GM12864 (cell line): ENCODE measurements around the gene ENOX2.

Experiments
- DNase-seq: peaks from one replicate; pipeline ENCODE4 v3.0.0-alpha.2; 2011; ENCODE audit warnings: low read depth
- H3K4me3 ChIP-seq: 2 replicates; pipeline ENCODE4 v1.5.1; 2011; ENCODE audit warnings: mild to moderate bottlenecking, low read depth, low read length, control low read depth
- TF ChIP-seq, protein P1 (sequence below): IDR thresholded peaks from 2 replicates; pipeline ENCODE4 v1.5.1; 2011; ENCODE audit warnings: low read depth, mild to moderate bottlenecking, moderate library complexity, low read length, control low read depth, inconsistent platforms; ENCODE audit errors: missing control alignments

The ENOX2 gene

GRCh38 chrX:130705591-130705990 lies 197.4 kb downstream of the ENOX2 start:
- TF ChIP-seq, protein P1, sequence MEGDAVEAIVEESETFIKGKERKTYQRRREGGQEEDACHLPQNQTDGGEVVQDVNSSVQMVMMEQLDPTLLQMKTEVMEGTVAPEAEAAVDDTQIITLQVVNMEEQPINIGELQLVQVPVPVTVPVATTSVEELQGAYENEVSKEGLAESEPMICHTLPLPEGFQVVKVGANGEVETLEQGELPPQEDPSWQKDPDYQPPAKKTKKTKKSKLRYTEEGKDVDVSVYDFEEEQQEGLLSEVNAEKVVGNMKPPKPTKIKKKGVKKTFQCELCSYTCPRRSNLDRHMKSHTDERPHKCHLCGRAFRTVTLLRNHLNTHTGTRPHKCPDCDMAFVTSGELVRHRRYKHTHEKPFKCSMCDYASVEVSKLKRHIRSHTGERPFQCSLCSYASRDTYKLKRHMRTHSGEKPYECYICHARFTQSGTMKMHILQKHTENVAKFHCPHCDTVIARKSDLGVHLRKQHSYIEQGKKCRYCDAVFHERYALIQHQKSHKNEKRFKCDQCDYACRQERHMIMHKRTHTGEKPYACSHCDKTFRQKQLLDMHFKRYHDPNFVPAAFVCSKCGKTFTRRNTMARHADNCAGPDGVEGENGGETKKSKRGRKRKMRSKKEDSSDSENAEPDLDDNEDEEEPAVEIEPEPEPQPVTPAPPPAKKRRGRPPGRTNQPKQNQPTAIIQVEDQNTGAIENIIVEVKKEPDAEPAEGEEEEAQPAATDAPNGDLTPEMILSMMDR: no peak
- H3K4me3 ChIP-seq: no peak overlapping the region
- DNase-seq: no peak

DNA sequence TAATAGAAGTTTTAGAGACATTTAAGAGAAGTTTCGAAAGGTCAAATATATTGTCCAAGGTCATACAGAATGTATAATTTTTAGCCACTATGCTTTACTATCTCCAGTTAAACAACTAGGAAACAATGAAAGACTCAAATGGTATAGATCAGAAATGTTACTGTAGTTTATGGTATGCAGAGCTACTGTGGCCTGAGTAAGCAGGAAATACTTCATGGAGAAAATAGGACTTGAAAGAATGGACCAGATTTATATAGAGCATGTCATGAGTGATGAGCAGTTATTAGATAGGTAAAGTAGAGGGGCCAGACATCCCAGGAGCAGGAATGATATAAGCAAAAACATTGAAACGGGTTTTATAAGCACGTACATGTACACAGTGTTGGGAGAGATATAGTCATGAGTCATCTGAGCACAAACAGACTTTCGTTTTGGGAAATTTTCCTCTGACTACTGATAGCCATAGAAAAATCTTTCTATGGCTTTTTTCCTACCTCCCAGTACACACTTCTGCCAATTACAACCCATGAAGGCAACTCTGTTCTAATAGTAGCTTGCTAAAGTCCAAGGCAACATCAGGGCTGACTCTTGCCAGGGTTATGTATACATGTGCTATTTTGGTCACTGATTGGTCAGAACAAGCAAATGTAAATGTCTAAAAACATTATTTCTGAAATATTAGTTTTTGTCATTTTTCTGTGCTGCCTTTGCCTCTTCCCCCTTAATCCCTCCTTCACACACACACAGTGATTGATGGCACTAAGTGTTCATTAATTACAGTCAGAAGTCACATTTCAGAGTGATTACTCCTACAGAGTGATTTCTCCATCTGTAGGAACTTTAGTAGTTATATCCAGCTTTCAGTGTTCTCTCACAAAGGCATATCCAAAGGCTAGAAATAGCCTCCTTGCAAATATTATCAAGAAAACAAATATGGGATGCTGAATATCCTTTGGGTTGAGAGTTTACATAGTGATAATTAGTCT lies 198.7 kb downstream of the ENOX2 start:
- no peak for DNase-seq
- H3K4me3 ChIP-seq: no peak overlapping the region
- TF ChIP-seq, protein P1: no peak

DNA sequence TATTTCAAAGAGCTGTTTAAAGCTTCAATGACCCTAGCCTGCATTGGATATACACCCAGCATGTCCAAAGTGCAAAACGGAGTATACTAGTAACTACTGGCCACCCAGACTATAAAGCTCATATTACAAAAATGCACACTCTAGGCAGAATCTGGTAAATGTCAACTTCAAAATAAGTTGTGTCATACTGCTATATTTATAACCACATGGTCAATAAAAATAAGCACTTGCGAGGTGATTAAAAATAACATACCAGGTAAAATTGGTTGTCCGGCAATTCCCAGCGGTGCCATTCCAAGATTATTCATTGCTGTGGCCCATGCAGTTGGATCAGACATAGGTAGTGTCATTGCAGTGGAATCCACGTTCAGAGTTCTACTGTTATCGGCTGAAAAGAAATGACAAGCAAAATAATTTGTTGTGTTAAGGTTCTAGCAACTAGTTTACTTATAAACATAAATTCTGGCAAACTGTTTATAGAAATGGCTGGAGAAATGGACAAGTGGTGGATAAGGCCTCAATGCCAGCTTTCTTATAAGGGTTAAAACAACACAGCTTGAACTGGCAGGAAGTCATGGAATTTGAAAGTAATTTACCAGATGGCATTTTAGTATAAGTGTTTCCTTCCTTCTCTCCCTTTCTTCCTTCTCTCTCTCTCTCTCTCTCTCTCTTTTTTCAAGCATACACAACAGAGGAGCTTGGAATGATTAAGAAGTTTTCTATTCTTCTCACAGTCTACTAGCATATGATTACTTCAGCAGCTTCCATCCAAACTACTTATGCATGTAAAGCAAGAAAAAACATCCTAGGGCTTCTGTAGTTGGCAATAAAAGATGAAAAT lies 199.9 kb downstream of the ENOX2 start:
- no peak overlapping the region for H3K4me3 ChIP-seq
- no peak for DNase-seq
- TF ChIP-seq, protein P1: no peak

DNA sequence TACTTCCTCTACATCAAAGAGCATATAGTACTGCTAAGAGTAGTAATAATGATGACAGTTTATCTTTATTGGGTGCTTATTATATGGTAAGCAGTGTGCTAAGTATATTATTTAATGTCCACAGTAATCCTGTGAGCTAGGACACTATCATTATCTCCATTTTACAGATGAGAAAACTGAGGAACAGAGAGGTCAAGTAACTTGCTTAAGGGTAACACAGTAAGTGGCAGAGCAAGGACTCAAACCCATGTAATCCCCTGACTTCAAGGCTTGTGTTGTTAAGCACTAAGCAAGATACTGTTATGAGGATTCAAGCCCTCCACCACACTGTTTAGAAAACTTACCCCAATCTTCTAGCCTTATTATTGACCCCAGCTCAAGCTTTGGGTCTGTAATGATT lies 202.4 kb downstream of the ENOX2 start:
- TF ChIP-seq, protein P1: no peak
- H3K4me3 ChIP-seq: no peak overlapping the region
- no peak for DNase-seq

- H3K4me3 ChIP-seq: no peak overlapping the region
- TF ChIP-seq, protein P1: no peak
- DNase-seq: no peak
Measured at GRCh38 chrX:130699618-130700017, 203.4 kb downstream of the ENOX2 start.

DNA sequence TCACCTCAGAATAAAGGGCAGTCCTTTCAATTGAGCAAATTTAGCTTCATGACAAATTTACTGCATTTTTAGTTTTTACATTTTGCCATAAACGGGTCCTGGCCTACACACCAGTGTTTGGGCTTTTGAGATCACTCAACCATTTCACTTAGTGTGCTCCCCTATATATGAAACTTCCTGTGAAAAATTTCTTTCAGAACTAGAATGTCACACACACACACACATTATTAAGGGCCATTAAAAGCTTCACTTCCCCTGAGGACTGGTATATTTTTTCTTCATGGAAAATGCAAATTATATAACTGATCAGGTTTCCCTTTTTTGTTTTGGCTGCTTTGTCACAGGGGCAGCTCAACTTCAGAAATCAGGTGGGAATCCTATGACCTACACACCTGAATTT lies 206.5 kb downstream of the ENOX2 start:
- H3K4me3 ChIP-seq: no peak overlapping the region
- no peak for DNase-seq
- TF ChIP-seq, protein P1: no peak
